Dedifferentiated amniotic fluid mesenchymal stem cell (primary cell): Measurements from ENCODE around the gene CD80.
"Not testable (repeated sequence)": the region's sequence is repeated elsewhere in the genome, so short reads cannot be mapped to it uniquely, and the experiment has no call there.

Experiments used
- DNase-seq: peaks from one replicate; pipeline ENCODE4 v3.0.0-alpha.2; 2016; ENCODE audit errors: extremely low spot score

Gene CD80

DNA sequence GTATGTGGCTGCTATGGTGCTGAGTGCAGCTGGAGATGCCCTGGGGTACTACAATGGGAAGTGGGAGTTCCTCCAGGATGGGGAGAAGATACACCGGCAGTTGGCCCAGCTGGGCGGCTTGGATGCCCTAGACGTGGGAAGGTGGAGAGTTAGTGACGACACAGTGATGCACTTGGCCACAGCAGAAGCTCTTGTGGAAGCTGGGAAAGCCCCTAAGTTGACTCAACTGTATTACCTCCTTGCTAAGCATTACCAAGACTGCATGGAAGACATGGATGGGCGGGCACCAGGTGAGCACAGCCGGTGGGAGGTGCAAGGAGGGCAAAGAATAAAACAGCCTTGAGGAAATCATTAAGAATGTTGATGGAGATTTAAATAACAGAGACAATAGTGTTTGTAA, 22.8 kb upstream of the CD80 start:
- no peak for DNase-seq

DNA sequence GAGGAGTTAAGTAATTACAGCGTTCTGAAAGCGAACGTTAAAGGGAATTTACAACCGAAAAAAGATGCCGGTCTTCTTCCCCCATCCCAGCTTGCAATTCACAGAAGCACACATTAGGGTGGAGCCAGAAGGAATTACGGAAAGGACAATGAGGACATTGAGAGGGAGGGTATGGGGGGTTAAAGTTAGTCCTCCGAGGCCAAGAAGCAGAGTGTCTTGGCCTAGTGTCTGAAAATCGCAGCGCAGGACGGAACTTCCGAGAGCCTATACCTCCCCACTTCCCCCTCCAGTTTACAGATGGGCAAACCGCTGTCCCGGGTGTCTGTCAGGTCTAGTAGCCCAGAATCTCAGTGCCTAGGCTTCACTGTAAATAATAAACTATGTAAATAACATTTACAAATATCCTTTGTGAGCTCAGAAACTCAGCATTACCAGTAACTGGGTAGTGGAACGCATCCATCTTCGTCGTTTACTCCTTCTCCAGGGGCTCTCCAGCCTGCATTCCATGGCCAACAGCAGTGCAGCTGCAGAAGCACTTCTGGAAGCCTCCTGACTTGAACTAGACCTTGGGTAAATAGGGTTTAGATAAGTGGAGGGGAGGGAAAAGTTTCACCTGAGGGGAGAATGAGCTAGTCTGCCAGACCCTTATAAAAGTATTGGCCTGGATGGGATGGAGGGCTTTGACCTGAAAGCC, 20.8 kb upstream of the CD80 start:
- no peak for DNase-seq

DNA sequence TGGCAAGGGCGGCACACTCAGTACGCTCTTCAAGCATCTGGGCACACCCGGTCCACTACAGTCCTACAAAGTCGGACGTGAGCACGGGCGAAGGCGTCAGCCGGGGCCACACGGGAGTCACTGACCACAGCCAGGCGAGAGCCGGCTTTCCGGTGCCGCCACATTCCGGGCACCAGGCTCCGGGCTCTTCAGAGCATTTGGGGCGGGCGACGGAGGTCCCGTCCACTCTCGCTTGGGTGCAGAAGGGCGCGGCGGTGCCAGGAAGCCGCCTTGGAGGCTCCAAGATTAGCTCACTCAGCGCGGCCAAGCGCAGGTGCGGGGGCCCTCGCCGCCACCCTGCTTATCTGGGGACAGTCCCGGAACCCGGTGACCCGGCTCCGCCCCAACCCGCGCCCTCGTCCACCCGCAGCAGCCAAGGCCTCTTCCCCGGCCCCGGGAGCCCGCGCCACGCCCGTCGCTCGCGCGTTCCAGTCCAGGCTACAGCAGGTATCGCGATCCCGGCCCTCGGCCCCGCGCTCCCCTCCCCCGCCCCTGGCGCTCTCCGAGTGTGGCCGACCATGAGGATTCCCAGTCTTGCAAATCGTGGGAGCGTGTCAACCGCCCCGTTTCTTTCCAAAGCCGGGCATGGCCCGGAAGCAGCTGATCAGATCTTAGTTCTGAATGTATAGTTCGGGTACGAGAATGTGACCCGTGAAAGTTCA, 20.1 kb upstream of the CD80 start, which contains the start of gene ADPRH:
ADPRH (plus strand) TSS at position 127 of the 701 bp plus-strand sequence. CDS start 2,678 bp downstream, outside the sequence.
- no peak for DNase-seq

DNA sequence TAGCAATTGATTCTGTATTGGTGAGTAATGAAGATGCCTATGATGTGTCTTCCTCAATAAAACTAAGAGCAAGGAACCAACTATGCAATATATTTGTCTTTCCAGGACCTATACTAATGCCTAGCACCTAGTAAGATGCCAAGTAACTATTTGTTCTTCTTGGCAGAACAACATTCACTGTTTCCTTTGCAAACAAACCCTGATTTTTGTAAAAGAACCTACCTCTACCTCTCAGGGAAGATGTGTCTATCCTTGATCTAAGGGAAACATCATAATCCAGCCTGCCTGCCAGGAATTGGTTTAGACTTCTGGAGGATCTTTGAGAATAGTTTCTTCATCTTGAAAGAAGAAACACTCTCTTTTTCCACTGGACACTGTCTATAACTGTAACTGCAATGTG, 16.1 kb upstream of the CD80 start:
- DNase-seq, result no peak

DNA sequence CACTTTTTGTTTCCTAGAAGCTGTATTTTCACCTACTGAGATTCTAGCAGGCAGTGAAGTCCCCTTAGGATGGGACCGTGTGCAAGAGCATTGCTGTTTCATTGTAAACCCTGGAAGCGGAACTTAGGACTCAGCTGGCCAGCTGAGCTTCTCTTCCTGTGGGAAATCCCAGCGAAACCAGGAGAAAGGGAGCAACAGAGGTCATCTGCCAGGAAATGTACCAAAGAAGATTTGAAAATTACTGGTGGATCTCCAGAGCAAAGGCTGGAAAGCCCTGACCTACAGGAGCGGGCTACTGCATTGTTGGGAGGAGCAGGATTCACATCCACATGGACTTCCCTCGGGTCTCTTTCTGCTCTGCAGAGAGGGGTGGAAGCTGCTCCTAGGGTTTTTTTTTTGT, 12.3 kb upstream of the CD80 start:
- DNase-seq, result no peak

DNA sequence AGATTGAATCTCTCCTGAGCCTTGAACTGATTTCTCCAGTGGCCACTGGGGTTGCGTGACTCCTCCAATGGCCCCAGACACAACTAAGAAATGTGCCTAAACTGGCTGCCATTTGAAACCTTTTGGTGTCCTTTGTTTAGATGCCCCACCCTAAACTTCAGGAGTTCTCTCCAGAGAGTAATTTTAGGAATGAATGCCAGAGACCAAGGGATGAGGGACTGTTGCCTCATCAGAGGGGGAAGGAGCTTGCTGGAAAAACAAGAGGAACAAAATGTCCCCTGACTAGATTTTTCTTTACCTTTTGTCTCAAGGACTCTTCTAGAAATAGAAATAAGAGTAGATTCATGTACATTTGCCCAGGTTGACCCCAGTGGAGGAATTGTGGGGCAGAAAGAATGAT, 11.8 kb upstream of the CD80 start:
- DNase-seq, result no peak

DNA sequence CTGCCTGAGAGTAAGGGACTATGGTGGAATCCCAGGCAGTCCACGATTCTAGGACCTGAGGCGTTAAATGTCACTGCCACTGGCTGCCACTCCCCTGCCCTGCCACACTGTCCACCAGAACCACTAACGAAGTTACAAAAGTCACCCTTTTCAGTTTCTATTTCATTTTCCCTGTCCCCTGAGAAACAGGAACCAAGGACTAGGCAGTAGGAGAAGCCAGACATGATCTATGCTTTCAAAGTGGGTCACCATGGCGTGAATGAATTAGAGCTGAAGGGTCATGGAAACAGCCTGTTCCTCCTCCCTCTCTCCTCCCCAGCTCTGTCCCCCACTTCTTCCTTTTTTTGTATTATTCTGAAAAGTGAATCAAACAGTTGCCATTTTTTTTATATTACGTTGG, 10.8 kb upstream of the CD80 start:
- DNase-seq, result no peak

DNA sequence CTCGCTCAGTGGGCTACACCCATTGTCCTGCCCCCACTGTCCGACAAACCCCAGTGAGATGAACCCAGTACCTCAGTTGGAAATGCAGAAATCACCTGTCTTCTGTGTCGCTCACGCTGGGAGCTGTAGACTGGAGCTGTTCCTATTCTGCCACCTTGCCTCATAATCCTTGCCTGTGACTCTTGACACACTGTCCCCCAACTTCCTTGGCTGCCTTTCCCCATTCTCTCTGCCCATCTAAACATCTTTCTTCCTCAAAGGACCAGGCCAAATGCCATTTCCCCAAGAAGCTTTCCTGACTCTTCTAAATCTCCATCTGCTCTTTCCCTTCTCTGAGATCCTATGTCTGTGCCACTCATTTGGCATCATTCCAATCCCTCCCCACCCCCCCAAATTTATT, 9.7 kb upstream of the CD80 start:
- DNase-seq, result no peak

DNA sequence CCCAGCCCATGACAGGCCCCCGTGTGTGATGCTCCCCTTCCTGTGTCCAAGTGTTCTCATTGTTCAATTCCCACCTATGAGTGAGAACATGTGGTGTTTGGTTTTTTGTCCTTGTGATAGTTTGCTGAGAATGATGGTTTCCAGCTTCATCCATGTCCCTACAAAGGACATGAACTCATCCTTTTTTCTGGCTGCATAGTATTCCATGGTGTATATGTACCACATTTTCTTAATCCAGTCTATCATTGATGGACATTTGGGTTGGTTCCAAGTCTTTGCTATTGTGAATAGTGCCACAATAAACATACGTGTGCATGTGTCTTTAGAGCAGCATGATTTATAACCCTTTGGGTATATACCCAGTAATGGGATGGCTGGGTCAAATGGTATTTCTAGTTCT, 3.9 kb upstream of the CD80 start:
- not testable (repeated sequence) for DNase-seq

DNA sequence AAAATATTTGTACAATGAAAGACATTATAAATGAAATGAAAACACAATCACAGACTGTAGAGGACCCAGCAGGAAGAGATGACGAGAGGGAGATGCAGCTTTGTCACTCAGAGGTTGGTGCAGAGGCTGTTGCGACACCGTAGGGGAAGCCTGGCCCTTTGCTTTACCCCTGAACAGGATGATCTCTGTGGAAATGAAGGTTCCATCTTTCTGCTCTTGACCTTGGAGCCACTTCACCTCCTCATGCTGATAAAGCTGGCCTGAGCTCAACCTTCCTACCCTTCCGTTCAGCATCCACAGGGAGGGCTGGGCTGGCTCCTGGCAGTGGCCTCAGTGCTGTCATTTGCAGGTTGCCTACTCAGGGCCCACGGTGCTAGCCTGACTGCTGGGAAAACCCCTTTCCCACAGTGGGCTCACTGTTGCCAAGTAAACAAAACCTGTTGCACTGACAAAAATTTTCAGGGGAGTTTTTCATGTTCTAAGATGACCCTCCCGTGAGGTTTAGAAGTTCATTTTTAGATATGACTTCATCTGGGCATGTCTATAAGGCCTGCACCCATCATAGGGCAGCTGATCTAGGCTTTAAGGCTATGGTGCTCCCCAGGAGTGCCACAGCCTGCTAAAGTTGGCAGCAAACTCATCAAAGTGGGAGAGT, 3.0 kb upstream of the CD80 start:
- DNase-seq, result no peak

DNA sequence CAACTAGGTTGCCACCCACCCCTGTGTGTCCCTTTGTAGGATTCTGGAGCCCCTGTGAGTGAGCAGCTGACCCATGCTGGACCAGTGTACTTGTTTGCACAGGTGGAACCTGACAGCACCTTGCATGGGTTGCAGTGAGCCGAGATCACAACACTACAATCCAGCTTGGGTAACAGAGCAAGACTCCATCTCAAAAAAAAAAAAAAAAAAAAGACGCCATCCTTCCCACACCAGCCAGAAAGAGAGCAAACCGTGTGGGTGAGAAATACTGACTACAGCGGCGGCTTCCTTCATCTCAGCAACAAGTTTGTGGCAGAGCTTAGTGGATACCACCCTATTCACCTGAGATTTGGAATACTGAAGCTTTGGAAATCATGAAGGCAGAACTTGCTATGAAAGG, 746 bp upstream of the CD80 start:
- no peak for DNase-seq

DNA sequence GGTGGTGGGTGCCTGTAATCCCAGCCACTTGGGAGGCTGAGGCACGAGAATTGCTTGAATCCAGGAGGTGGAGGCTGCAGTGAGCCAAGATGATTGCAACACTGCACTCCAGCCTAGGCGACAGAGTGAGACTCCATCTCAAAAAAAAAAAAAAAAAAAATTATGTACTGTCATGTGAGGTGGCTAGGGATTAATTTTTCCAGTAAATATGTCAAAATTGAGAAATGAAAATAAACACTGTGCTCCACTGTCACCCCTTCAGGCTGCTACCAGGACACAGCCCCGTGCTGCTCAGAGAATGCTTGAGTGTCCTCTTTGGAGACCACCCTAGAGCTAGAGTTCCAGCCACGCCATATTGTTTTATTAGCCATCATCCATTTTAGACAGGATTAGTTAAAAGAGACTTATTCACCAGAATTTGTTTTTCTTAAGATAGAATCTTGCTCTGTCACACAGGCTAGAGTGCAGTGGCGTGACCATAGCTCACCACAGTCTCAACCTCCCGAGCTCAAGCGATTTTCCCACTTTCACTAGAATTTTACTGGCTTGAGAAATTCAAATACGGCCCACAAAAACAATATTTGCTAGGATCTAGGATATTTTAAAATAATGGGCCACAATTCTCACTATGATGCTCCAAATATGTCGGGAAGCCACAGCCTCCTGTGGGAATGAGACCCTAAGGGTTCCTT, 642 bp downstream of the CD80 start:
- no peak for DNase-seq

DNA sequence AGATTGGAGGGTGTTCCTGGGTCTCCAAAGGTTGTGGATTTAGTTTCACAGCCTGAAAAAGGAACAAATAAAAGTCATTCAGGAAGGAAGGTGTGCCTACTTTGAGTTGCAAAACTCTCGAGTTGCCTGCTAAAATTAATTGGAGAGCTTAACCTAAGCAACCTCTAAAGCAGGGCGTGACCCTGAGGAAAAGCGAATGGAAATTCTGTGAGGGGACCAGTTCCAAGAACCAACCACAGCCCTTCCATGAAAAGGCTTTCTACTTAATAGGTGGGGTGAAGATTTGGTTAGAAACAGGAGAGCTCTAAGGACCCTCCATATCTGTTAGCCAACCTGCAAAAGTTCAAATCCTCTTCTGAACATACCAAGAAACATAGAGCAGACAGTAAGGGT, 1.5 kb downstream of the CD80 start:
- DNase-seq, result no peak

DNA sequence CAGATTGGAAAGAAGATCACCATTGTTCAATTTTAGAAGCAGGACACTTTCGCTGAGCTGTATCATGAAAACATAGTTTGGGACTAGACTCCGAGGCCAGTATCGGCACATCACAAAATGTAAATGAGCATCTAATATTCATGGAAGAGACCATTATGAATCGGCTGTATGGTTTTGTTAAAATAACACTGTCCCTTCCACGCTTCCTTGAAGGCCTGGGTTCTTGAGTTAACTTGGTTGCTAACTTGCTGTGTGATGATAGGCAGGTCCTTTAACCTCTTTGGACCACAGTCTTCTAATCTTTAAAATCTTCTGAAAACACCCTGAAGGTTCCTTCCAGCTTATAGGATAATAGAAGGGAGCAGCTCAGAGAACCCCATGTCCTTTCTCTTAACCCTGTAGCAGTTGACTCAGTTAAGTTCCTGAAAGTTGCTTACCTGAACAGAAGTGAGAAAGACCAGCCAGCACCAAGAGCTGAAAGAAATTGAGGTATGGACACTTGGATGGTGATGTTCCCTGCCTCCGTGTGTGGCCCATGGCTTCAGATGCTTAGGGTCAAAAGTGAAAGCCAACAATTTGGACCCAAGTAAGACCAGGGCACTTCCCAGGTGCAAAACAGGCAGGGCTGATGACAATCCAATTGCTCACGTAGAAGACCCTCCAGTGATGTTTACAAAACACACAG, 2.1 kb downstream of the CD80 start:
- no peak for DNase-seq

DNA sequence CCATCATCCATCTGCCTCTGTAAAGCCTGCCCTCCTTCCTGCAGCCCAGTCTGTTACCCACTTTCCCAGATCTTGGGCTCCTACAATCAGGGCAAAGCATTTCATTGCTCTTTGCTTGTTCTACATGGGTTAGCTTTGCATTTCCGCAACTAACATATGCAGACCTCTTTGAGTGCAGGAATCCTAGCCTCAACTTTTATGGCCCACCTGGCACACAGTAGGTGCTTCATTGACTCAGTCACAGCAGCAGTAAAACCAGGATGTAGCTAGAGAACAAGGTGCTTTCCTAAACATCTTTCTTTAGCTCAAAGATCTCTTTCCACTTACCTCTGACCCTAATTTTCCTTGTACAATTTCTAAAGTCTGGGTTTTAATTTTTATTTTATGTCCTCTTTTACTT, 3.5 kb downstream of the CD80 start:
- DNase-seq, result no peak

DNA sequence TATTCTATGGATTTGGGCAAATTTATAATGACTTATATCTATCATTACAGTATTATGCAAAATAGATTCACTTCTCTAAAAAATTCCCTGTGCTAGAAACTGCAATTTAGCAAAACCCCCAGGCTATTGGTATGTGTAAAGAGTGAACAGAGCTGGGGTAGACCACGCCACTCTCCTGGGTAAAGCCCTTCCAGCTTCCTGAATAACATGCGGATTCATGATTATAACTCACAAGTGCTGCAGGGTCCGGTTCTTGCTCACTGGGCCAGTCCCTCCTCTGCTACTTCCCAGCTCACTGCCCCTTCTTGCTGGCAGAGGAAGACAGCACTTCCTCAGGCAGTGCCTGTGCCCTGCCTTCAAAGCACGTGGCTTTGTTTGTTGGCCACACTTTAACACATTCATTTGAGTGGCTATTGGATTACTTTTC, 4.1 kb downstream of the CD80 start:
- DNase-seq, result no peak

DNA sequence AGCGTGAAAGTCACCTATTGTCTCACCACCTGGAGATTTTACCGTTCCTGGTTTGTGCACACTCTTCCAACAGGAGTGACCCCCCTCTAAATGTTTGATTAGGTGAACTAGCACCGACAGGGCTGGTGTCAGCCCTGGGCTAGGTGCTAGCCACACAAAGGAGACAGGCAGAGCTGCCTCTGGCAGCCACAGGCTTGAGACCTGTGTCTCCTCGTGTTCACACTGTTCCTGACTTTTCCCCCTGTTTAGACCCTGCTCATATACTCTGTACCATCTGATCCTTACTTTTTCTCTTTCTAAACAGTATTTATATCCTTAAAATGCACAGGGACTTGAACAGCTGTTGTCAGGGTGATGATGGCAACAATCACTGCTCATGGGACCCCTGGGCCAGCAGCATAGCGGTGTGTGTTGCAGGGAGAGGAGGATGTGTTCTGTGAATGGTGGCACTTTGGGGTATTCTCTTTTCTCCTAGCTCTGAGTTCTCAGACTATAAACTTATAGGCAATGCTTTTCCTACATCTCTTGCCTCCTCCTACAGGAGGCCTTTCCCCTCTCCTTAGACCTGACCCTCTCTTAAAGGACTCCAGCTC, 5.5 kb downstream of the CD80 start:
- DNase-seq, result no peak

DNA sequence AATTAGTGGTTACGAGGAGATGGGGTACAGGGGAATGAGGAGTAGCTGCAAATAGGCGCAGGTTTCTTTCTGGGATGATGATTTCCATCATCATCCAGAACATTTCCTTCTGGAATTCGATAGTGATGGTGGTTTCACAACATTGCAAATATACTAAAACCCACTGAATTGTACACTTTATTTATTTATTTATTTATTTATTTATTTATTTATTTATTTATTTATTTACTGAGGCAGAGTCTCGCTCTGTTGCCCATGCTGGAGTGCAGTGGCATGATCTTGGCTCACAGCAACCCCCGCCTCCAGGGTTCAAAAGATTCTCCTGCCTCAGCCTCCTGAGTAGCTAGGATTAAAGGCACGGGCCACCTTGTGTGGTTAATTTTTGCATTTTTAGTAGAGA, 6.5 kb downstream of the CD80 start:
- DNase-seq, result not testable (repeated sequence)

DNA sequence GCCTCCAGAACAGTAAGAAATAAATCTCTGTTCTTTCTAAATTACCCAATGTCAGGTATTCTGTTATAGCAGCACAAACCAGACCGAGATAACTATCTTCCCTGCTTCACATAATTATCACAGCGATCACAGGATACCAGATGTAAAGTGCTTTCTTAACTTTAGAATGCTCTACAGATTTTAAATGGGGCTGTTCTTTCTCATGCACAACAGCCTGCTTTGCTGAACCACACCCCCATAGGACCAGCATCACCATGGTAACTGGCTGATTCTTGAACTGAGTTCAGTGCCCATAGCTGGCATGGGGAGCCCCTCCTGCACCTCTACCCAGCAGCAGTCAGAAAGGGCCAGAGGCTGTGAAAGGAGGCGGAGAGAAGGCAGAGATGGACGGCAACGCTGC, 7.8 kb downstream of the CD80 start:
- DNase-seq, result no peak

DNA sequence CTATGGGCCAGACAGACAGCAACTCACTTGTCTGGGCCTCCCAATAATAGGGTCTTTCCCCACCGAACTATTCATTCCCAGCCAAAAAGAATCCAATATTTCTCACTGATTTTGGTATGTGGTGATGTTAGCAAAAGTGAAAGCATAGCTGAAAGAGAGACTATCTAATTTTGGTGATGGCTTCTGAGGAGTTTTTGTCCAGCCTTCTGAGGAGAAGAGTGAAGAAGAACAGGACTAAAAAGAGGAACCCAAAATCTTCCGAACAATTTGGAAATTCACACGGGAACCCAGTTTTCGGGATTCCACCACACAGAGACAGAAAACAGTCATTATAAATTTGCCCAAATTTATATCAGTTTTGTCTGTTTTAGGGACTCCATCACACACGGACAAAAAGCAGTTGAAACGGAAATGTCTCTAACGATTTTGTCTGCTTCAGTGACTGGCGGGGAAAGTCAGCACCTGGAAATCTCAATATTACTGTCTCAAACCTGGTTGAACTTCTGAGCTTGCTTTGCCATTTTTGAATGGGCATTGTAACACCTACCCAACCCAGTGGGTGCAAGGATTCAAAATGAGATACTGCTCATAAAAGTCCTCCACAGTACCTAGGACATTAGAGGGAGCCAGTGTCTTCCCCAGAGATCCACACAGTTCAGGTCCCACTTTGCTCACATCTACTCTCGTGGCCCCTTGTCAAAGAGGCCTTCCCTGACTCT, 9.1 kb downstream of the CD80 start:
- no peak for DNase-seq

DNA sequence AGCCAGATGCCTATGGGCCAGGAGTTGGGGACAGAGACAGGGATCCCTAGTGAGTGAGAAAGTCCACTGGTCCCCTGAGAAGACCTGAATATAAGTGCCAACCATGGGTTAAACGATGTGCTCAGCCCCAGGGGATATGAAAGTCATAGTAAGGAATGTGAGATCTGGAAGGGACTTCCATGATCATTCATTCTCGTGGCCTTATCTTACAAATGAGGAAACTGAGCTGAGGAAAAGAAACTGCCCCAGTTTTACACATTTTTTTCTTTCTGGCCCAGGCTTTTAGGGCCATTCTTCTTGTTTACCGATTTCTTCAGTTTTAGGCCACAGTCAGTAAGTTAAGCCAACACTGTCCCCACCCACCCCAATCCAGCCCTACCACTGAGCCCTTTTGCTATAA, 11.1 kb downstream of the CD80 start:
- DNase-seq, result no peak
